Hepatocyte (in vitro differentiated cells): ENCODE measurements around the gene F13A1.

ENCODE experiments used
- CTCF ChIP-seq: fragments of 200-600 bp; sonication (generic); IDR thresholded peaks from 2 replicates; pipeline ENCODE4 v1.5.1; 2016; ENCODE audit warnings: antibody characterized with exemption, mild to moderate bottlenecking; ENCODE audit not compliant: poor library complexity
- EZH2 ChIP-seq: fragments of 200-600 bp; sonication (generic); IDR thresholded peaks from 2 replicates; pipeline ENCODE4 v1.6.1; 2016; ENCODE audit warnings: antibody characterized with exemption, mild to moderate bottlenecking, borderline replicate concordance
- EZH2phosphoT487 ChIP-seq: fragments of 200-600 bp; sonication (generic); IDR thresholded peaks from one replicate; pipeline ENCODE4 v1.6.1; 2018; ENCODE audit warnings: antibody characterized with exemption, mild to moderate bottlenecking, low read depth, moderate library complexity; ENCODE audit not compliant: unreplicated experiment, severe bottlenecking

DNA sequence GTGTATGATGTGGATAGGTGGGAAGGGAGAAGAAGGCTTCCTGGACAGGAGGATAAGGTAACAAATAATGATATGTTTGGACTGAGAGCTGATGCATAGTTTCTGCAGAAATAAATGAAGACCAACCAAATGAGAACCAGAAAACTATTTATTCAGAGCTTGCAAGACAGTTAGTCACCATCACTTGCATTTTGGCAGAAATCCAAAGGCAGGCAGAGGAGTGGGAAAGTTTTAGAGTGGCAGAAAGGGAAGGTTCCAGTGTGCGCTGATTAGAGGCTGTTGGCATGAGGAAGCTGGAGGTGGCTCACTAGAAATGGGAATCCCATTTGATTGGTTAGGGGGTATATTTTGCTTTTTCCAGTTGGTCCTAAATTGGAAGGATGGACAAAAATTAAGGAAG lies 13.0 kb upstream of the F13A1 start:
- TF ChIP-seq CTCF (no peak), EZH2 (no peak), EZH2phosphoT487 (no peak)
